Gastroesophageal sphincter (tissue), 4 donors: ENCODE data around the gene GOSR2. TPM values are rescaled to one million over a fixed set of nuclear protein-coding genes. Genes with fewer than 3 reads are reported as not detected.

Experiments used
- ATAC-seq: fragments of 150-250 bp; one replicate; pipeline ENCODE4 v1.9.1; 2016; ENCODE audit warnings: mild to moderate bottlenecking, moderate library complexity
- H3K27ac ChIP-seq, 4 donors: fragments of 200-600 bp; sonication (generic) in 3 of 4; 1 replicate in 3 of 4; 2 replicates in 1 of 4; pipeline ENCODE4 v1.5.1; 2016 to 2019
- H3K27me3 ChIP-seq: fragments of 200-600 bp; sonication (generic); one replicate; pipeline ENCODE4 v1.5.1; 2019
- H3K36me3 ChIP-seq, 2 donors: fragments of 200-600 bp; sonication (generic); one replicate each; pipeline ENCODE4 v1.5.1; 2019; ENCODE audit warnings: control low read depth in 1 of 2
- H3K4me1 ChIP-seq, 3 donors: fragments of 200-600 bp; sonication (generic); 1 replicate in 2 of 3; 2 replicates in 1 of 3; pipeline ENCODE4 v1.5.1; 2016 to 2019; ENCODE audit warnings: control low read depth in 2 of 3
- H3K4me3 ChIP-seq, 2 donors: fragments of 200-600 bp; sonication (generic); one replicate each; pipeline ENCODE4 v1.5.1; 2019; ENCODE audit warnings: mild to moderate bottlenecking in 1 of 2, moderate library complexity in 1 of 2
- H3K9me3 ChIP-seq, 3 donors: fragments of 200-600 bp; sonication (generic); one replicate each; pipeline ENCODE4 v1.5.1; 2017 to 2019; ENCODE audit warnings: control low read depth in 2 of 3
- EP300 ChIP-seq: sonication (generic); formaldehyde crosslinking; IDR thresholded peaks from one replicate; pipeline ENCODE4 v1.6.1; 2017; ENCODE audit warnings: antibody characterized with exemption, mild to moderate bottlenecking
- POLR2A ChIP-seq, 2 donors: fragments of 450-650 bp; IDR thresholded peaks; one replicate each; pipeline ENCODE4 v1.6.1; 2017; ENCODE audit warnings: antibody characterized with exemption in 2 of 2, mild to moderate bottlenecking in 2 of 2, moderate library complexity in 1 of 2
- POLR2AphosphoS5 ChIP-seq: sonication (generic); formaldehyde crosslinking; IDR thresholded peaks from one replicate; pipeline ENCODE4 v1.6.1; 2017; ENCODE audit warnings: antibody characterized with exemption
- whole genome bisulfite sequencing, 2 donors: methylation state at CpG; one replicate each; pipeline ENCODE4 v1.1.5; 2018; ENCODE audit warnings: low coverage in 1 of 2; 5-methylcytosine and 5-hydroxymethylcytosine counted together
- total RNA-seq, 4 donors: library from RNA; depleted of rRNA; stranded (reverse); fragments of >200 nt; gene quantifications; one replicate each; pipeline ENCODE4 v1.1.0, GENCODE V29; 2016
- TF ChIP-seq, protein P1 (sequence below), 4 experiments: fragments of 200-600 bp in 2 of 4; fragments of 450-650 bp in 2 of 4; sonication (generic) in 1 of 4; IDR thresholded peaks; one replicate each; pipeline ENCODE4 v1.5.1; 2017 to 2019; ENCODE audit warnings: antibody characterized with exemption in 4 of 4, mild to moderate bottlenecking in 2 of 4, moderate library complexity in 2 of 4

GOSR2 gene
- total RNA-seq, 4 donors from 2014 or later, result 37.8 to 53.1 (median 45.5) TPM

DNA sequence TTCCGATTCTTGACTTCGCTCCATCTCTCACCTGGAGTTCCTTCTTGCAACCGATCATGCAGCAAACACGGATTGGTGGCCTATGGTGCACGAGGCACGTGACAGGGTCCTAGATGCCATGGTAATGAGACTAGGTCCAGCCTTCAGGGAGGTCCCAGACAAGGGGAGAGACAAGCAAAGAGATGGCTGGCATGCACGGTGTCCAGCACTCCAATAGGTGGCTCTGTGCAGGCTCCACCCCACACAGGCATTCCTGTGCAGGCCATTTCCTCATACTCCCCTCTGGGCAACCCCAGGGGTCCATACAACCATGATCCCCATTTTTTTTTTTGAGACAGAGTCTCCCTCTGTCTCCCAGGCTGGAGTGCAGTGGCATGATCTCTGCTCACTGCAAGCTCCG lies 40.3 kb upstream of the GOSR2 start:
- H3K27ac ChIP-seq, result no peak overlapping the region
- TF ChIP-seq, protein P1, sequence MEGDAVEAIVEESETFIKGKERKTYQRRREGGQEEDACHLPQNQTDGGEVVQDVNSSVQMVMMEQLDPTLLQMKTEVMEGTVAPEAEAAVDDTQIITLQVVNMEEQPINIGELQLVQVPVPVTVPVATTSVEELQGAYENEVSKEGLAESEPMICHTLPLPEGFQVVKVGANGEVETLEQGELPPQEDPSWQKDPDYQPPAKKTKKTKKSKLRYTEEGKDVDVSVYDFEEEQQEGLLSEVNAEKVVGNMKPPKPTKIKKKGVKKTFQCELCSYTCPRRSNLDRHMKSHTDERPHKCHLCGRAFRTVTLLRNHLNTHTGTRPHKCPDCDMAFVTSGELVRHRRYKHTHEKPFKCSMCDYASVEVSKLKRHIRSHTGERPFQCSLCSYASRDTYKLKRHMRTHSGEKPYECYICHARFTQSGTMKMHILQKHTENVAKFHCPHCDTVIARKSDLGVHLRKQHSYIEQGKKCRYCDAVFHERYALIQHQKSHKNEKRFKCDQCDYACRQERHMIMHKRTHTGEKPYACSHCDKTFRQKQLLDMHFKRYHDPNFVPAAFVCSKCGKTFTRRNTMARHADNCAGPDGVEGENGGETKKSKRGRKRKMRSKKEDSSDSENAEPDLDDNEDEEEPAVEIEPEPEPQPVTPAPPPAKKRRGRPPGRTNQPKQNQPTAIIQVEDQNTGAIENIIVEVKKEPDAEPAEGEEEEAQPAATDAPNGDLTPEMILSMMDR (IDR thresholded peaks at IDR 0.05), result no peak
- TF ChIP-seq POLR2AphosphoS5, result no peak
- no peak for TF ChIP-seq EP300
- no peak for TF ChIP-seq POLR2A (IDR thresholded peaks at IDR 0.05)
- ATAC-seq, result no peak
- no peaks in the 10 kb centered on the region for H3K9me3 ChIP-seq
- peaks cover 39% of the 10 kb centered on the region for H3K27me3 ChIP-seq
- no peaks in the 10 kb centered on the region for H3K4me1 ChIP-seq
- 100% methylated on average over 1 of the region's 8 CpGs; no CpG with 5 or more reads in 1 of the 2 donors for WGBS, 2 donors
- H3K36me3 ChIP-seq, result no peaks in the 10 kb centered on the region
- no peak overlapping the region for H3K4me3 ChIP-seq

DNA sequence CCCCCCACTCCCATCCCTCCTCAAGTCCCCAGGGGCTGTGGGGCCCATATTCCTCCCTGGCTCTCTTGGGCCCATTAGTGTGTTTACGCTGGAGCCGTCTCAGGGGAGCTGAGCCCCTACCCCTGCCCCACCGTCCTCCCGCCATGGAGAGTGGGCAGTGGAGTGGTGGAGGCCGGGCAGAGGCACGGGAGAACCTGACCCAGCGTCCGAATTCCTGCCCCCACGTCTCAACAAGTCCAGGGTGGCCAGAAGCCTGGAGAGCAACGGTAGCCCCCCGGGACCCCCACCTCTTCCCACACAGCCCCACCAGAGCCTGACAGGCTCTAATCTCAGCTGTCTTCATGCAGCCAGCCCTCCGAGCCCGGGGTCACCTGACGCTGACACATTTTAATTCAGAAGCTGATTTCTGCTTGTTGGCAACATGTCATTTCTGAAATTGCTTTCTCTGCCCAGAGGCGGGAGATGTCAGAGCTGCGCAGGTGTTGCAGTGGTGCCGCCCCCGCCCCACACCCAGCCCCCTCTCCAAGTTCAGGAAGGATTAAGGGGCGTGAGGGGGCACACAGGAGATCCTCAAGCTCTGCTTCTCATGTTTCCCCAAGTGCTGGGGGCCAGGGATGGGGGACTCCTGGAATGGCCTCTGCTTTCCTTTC lies 39.0 kb upstream of the GOSR2 start:
- H3K9me3 ChIP-seq, result no peaks in the 10 kb centered on the region
- peaks cover 46% of the 10 kb centered on the region for H3K27me3 ChIP-seq
- no peaks in the 10 kb centered on the region for H3K4me1 ChIP-seq
- no peak overlapping the region for H3K27ac ChIP-seq
- no peak overlapping the region for H3K4me3 ChIP-seq
- no peak for ATAC-seq
- TF ChIP-seq POLR2AphosphoS5 (no peak), POLR2A (IDR thresholded peaks at IDR 0.05) (no peak), EP300 (no peak)
- TF ChIP-seq, protein P1 (IDR thresholded peaks at IDR 0.05), result no peak
- no peaks in the 10 kb centered on the region for H3K36me3 ChIP-seq
- 19% methylated on average over 5 of the region's 19 CpGs; no CpG with 5 or more reads in 1 of the 2 donors for WGBS, 2 donors

DNA sequence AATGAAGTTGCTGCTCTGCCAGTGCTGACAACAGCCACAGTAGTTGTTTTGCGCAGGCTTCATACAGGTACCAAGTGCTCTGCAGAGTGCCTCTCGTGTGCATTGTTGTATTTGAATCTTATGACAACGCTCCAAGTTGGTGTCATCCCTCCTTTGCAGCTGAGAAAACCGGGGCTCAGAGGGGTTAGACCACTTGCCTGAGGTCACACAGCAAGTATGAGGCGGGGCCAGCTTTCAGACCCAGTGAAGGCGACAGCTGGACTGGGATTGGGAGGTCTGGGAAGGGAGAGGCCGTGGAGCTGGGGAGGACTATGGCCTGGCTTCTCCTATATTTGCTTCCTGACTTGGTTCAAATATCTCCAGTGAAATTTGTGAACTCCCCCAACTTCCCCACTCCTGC lies 38.4 kb upstream of the GOSR2 start:
- Histone ChIP-seq H3K27me3 (peaks cover 52% of the 10 kb centered on the region), H3K27ac (no peak overlapping the region), H3K4me3 (no peak overlapping the region), H3K9me3 (no peaks in the 10 kb centered on the region), H3K36me3 (no peaks in the 10 kb centered on the region), H3K4me1 (no peaks in the 10 kb centered on the region)
- 54 to 90% methylated on average over 2 to 3 of the region's 7 CpGs for WGBS, 2 donors
- ATAC-seq, result no peak
- no peak for TF ChIP-seq POLR2AphosphoS5
- TF ChIP-seq, protein P1 (IDR thresholded peaks at IDR 0.05), result no peak
- TF ChIP-seq EP300, result no peak
- TF ChIP-seq POLR2A (IDR thresholded peaks at IDR 0.05), result no peak

DNA sequence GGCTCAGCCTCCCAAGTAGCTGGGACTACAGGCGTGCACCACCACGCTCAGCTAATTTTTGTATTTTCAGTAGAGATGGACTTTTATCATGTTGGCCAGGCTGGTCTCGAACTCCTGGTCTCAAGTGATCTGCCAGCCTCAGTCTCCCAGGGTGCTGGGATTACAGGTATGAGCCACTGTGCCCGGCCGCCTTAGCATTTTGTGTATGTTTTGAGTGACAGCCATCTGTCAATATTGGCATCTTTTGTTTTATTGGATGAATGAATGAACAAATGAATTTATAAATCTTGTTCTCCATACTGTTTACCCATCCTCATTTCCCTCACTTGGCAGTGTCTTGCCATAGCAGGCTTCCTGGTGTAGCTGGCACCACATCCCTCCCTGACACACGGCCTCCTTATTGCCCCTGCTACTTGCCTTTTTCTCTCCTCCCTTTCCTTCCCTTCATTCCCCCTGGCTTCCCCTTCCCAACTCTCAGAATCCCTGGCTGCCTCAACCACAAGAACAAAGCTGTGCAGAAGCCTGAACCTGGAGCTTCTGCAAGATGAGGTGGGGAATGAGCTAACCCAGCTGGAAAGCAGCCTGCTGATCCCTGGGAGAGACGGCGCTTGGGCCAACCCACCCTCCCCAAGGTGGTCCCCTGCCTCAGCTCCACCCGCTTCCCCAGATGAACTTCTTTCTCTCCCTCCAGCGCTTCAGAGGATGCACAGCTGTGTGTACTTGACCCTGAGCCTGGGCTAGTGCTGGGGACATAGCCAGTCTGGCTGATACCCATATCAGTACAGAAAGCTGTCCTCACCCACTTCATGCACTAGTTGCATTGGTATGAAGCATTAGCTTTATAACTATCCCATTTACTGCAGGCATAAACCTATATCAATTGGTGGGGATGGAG lies 37.3 kb upstream of the GOSR2 start:
- Histone ChIP-seq H3K4me3 (no peak overlapping the region), H3K4me1 (no peaks in the 10 kb centered on the region), H3K36me3 (no peaks in the 10 kb centered on the region), H3K27me3 (peaks cover 63% of the 10 kb centered on the region), H3K27ac (no peak overlapping the region), H3K9me3 (no peaks in the 10 kb centered on the region)
- TF ChIP-seq POLR2A (IDR thresholded peaks at IDR 0.05), result no peak
- TF ChIP-seq, protein P1 (IDR thresholded peaks at IDR 0.05), result no peak
- TF ChIP-seq POLR2AphosphoS5, result no peak
- no peak for TF ChIP-seq EP300
- ATAC-seq, result no peak
- WGBS, 2 donors, result 49 to 60% methylated on average over 7 of the region's 10 CpGs
